Spleen (tissue), 11 donors: Measurements from ENCODE around the gene PDE8B. TPM values are rescaled to one million over a fixed set of nuclear protein-coding genes. Genes with fewer than 3 reads are reported as not detected.

ENCODE experiments used
- DNase-seq: peaks from one replicate; pipeline ENCODE4 v3.0.0-alpha.2; 2020
- H3K27ac ChIP-seq, 8 donors: fragments of 200-600 bp; sonication (generic) in 7 of 8; 1 replicate in 4 of 8; 2 replicates in 4 of 8; pipeline versions ENCODE4 v1.5.0 to v1.8.0; 2016 to 2021; ENCODE audit warnings: inconsistent platforms in 4 of 8, mild to moderate bottlenecking in 4 of 8, moderate library complexity in 1 of 8
- H3K27me3 ChIP-seq, 7 donors: fragments of 200-600 bp; sonication (generic) in 6 of 7; replicated peaks in 1 of 7; 1 replicate in 4 of 7; 2 replicates in 3 of 7; pipeline versions ENCODE4 v1.5.0 to v1.8.0; 2016 to 2021; ENCODE audit warnings: inconsistent platforms in 3 of 7, mild to moderate bottlenecking in 1 of 7
- H3K36me3 ChIP-seq, 6 donors: fragments of 200-600 bp; sonication (generic) in 5 of 6; 1 replicate in 4 of 6; 2 replicates in 2 of 6; pipeline versions ENCODE4 v1.5.0 to v1.8.0; 2016 to 2021; ENCODE audit warnings: inconsistent platforms in 2 of 6
- H3K4me1 ChIP-seq, 6 donors: fragments of 200-600 bp; sonication (generic) in 5 of 6; 1 replicate in 3 of 6; 2 replicates in 3 of 6; pipeline versions ENCODE4 v1.5.0 to v1.8.0; 2016 to 2021; ENCODE audit warnings: inconsistent platforms in 3 of 6
- H3K4me3 ChIP-seq, 8 donors: fragments of 200-600 bp; sonication (generic) in 7 of 8; 1 replicate in 4 of 8; 2 replicates in 4 of 8; pipeline versions ENCODE4 v1.5.0 to v1.8.0; 2016 to 2021; ENCODE audit warnings: inconsistent platforms in 4 of 8, mild to moderate bottlenecking in 4 of 8, moderate library complexity in 2 of 8
- H3K9me3 ChIP-seq, 8 donors: fragments of 200-600 bp; sonication (generic) in 7 of 8; 1 replicate in 4 of 8; 2 replicates in 4 of 8; pipeline versions ENCODE4 v1.5.0 to v1.8.0; 2016 to 2021; ENCODE audit warnings: inconsistent platforms in 4 of 8
- CTCF ChIP-seq, 11 experiments: fragments of 200-600 bp in 7 of 11; fragments of 450-650 bp in 4 of 11; sonication (generic) in 4 of 11; IDR thresholded peaks in 8 of 11; conservative IDR thresholded peaks in 3 of 11; 1 replicate in 7 of 11; 2 replicates in 4 of 11; pipeline versions ENCODE4 v1.4.0 to v1.8.0; 2016 to 2021; ENCODE audit warnings: antibody characterized with exemption in 11 of 11, inconsistent platforms in 4 of 11, mild to moderate bottlenecking in 1 of 11
- POLR2A ChIP-seq, 3 donors: fragments of 450-650 bp; IDR thresholded peaks; one replicate each; pipeline ENCODE4 v1.5.1; 2017; ENCODE audit warnings: antibody characterized with exemption in 3 of 3, mild to moderate bottlenecking in 1 of 3
- POLR2AphosphoS5 ChIP-seq, 3 donors: sonication (generic); formaldehyde crosslinking; IDR thresholded peaks; one replicate each; pipeline ENCODE4 v1.5.1; 2017; ENCODE audit warnings: antibody characterized with exemption in 3 of 3
- WGBS, 5 donors: extraction: QIAGEN DNeasy Blood & Tissue Kit in 3 of 5; methylation state at CpG; one replicate each; pipeline versions ENCODE4 v1.1.5 to v1.1.7; 2013 to 2018; 5-methylcytosine and 5-hydroxymethylcytosine counted together
- intact Hi-C: fragments of 100-400 bp; cut with DNase I; formaldehyde crosslinking; loops from one replicate; pipeline ENCODE4 v1.15.0; 2023; ENCODE audit warnings: low total_unique reads
- polyA plus RNA-seq, 3 donors: library from polyadenylated mRNA; stranded (reverse); fragments of 200-250 nt; gene quantifications; one replicate each; pipeline ENCODE4 v1.2.1, GENCODE V29; 2013
- total RNA-seq, 7 donors: library from RNA; depleted of rRNA in 3 of 7; stranded (reverse); fragments of >200 nt in 3 of 7; fragmentation: NEBNext Ultra II Directional in 4 of 7; extraction: Animal tissue kit (Norgen Biotek cat#: 25700) in 4 of 7; gene quantifications; one replicate each; pipeline versions ENCODE4 v1.1.0 to v1.2.1, GENCODE V29; 2016 to 2021
- donor health status: healthy with polysubstance abuse.
- donor health status: DM: no; HTN: no; CAD: no; lungs with moderate emphysema.
- donor health status: DM: no; HTN: no; CAD: no.
- donor health status: Bipolar disorder and iron deficiency.
- donor health status: healthy.
- donor health status: DM: no; HTN: no; CAD: no.
- donor health status: DM: yes; HTN: yes; CAD: no.

The PDE8B gene
- total and polyA plus RNA-seq, 10 donors, result 0.18 to 1.9 (median 0.85) TPM

GRCh38 chr5:77394064-77394715 is 183.7 kb downstream of the PDE8B start:
- Histone ChIP-seq H3K36me3 (no peaks in the 10 kb centered on the region), H3K4me3 (no peak overlapping the region), H3K9me3 (no peaks in the 10 kb centered on the region), H3K27me3 (peaks cover 0 to 16% (median 0%) of the 10 kb centered on the region in 7 donors), H3K27ac (no peak overlapping the region), H3K4me1 (no peaks in the 10 kb centered on the region)
- DNase-seq, result no peak
- intact Hi-C loops, result no loop called here
- TF ChIP-seq POLR2AphosphoS5 (IDR thresholded peaks at IDR 0.05) (no peak), CTCF (IDR thresholded peaks at IDR 0.05 in 8 of 11, conservative IDR thresholded peaks at IDR 0.05 in 3 of 11) (no peak), POLR2A (IDR thresholded peaks at IDR 0.05) (no peak)
- WGBS, 5 donors, result 73 to 88% (median 79%) methylated on average over 3 of the region's 3 CpGs

GRCh38 chr5:77396017-77396416 is 185.5 kb downstream of the PDE8B start:
- Histone ChIP-seq H3K4me3 (no peak overlapping the region), H3K27me3 (peaks cover 0 to 6% (median 0%) of the 10 kb centered on the region in 7 donors), H3K27ac (no peak overlapping the region), H3K36me3 (no peaks in the 10 kb centered on the region), H3K9me3 (no peaks in the 10 kb centered on the region), H3K4me1 (no peaks in the 10 kb centered on the region)
- intact Hi-C loops, result no loop called here
- TF ChIP-seq POLR2A (IDR thresholded peaks at IDR 0.05) (no peak), CTCF (IDR thresholded peaks at IDR 0.05 in 8 of 11, conservative IDR thresholded peaks at IDR 0.05 in 3 of 11) (no peak), POLR2AphosphoS5 (IDR thresholded peaks at IDR 0.05) (no peak)
- DNase-seq, result no peak
- WGBS, 5 donors, result 91 to 100% (median 91%) methylated on average over 1 of the region's 1 CpG

GRCh38 chr5:77397686-77398292 is 187.3 kb downstream of the PDE8B start:
- intact Hi-C loops, result no loop called here
- Histone ChIP-seq H3K4me3 (no peak overlapping the region), H3K27ac (no peak overlapping the region), H3K4me1 (no peaks in the 10 kb centered on the region), H3K27me3 (no peaks in the 10 kb centered on the region), H3K36me3 (no peaks in the 10 kb centered on the region), H3K9me3 (no peaks in the 10 kb centered on the region)
- TF ChIP-seq POLR2A (IDR thresholded peaks at IDR 0.05), result no peak
- no peak for TF ChIP-seq CTCF (IDR thresholded peaks at IDR 0.05 in 8 of 11, conservative IDR thresholded peaks at IDR 0.05 in 3 of 11)
- TF ChIP-seq POLR2AphosphoS5 (IDR thresholded peaks at IDR 0.05), result no peak
- 77 to 88% (median 83%) methylated on average over 5 of the region's 5 CpGs for WGBS, 5 donors
- DNase-seq, result no peak

- no peaks in the 10 kb centered on the region for H3K4me1 ChIP-seq
- H3K27ac ChIP-seq, result no peak overlapping the region
- no peak for TF ChIP-seq POLR2A (IDR thresholded peaks at IDR 0.05)
- no peak for TF ChIP-seq POLR2AphosphoS5 (IDR thresholded peaks at IDR 0.05)
- no peak for TF ChIP-seq CTCF (IDR thresholded peaks at IDR 0.05 in 8 of 11, conservative IDR thresholded peaks at IDR 0.05 in 3 of 11)
- no peak for DNase-seq
- no peaks in the 10 kb centered on the region for H3K27me3 ChIP-seq
- H3K9me3 ChIP-seq, result no peaks in the 10 kb centered on the region
- H3K4me3 ChIP-seq, result no peak overlapping the region
- no peaks in the 10 kb centered on the region for H3K36me3 ChIP-seq
- 91 to 99% (median 96%) methylated on average over 12 to 13 of the region's 13 CpGs for WGBS, 5 donors
- intact Hi-C loops, result no loop called here
Measured at GRCh38 chr5:77398458-77398857, 188.0 kb downstream of the PDE8B start.
